ENCODE results near the gene CRYBB1. TPM values are rescaled to one million over a fixed set of nuclear protein-coding genes. Genes with fewer than 3 reads are reported as not detected.

Gene CRYBB1
- total and polyA plus RNA-seq, 2 donors (not counting 1 experiment from before 2014, with no cell fraction given) = 0.18 TPM; not detected in 1

DNA sequence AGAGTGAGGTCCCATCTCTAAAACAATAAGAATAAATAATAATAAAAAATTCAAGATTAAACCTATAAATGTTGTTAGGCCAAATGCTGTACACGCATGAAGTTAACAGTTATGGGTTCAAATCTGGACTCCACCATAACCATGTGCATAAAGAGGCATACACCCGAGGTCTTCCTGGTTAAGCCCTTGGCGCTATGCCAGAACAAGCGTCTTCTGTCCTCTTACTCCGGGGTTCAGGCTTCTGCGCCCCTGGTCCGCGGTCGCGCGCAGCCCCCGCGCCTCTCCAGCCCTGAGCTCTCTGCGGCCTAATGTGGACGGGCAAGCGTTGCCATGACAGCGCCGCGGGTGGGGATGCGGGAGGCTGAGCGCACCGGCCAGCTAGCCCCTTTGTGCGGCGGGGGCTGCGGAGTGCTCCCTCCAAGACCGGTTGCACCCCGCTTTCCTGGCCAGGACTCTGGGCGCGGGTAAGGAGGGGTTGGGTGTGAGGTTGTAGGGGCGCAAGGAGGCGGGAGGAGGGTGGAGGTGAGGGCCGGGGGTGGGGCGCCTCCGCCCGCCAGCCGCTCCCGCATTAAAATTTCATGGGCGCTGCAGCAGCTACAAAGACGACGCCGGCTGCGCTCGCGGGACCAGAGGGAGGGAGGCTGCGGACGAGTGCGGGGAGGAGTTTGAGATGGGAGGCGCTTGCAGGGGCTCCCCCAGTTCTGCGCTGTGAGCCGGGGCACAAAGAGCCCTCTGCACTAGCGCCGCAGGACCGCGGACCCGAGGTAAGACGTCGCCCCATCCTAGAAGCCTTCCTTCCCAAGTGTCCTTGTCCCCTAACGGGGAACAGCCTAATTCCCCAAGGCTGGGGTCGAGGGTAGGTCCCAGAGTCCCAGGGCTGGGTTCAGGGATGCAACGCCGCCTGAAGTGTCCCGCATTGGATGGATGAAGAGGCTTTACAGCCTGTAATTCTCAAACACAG is 39.3 kb upstream of the CRYBB1 start, which contains the start of gene MIAT:
MIAT (plus strand) TSS at position 698 of the 961 bp plus-strand sequence.
- peak; percentile 70 for DNase-seq
- POLR2A ChIA-PET = interaction anchor here (1.0 kb wide), 1 partner anchor 145 kb away, joined by 3 read pairs; the partner anchor contains the start of gene TFIP11
- H3K27me3 Mint-ChIP-seq = peaks cover 12% of the 10 kb centered on the region
- no peaks in the 10 kb centered on the region for H4K20me1 ChIP-seq (ENCODE audit: control insufficient read depth, insufficient read depth, low read length, poor library complexity, severe bottlenecking)
- peaks cover 20% of the 10 kb centered on the region for H3K4me1 Mint-ChIP-seq
- no peaks in the 10 kb centered on the region for H3K9me3 ChIP-seq (ENCODE audit: control extremely low read depth in 1 of 3, control insufficient read depth in 2 of 3, insufficient read depth in 1 of 3, low read length in 2 of 3)
- TF ChIP-seq, protein P1, sequence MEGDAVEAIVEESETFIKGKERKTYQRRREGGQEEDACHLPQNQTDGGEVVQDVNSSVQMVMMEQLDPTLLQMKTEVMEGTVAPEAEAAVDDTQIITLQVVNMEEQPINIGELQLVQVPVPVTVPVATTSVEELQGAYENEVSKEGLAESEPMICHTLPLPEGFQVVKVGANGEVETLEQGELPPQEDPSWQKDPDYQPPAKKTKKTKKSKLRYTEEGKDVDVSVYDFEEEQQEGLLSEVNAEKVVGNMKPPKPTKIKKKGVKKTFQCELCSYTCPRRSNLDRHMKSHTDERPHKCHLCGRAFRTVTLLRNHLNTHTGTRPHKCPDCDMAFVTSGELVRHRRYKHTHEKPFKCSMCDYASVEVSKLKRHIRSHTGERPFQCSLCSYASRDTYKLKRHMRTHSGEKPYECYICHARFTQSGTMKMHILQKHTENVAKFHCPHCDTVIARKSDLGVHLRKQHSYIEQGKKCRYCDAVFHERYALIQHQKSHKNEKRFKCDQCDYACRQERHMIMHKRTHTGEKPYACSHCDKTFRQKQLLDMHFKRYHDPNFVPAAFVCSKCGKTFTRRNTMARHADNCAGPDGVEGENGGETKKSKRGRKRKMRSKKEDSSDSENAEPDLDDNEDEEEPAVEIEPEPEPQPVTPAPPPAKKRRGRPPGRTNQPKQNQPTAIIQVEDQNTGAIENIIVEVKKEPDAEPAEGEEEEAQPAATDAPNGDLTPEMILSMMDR (IDR thresholded peaks at IDR 0.05) = no peak
- TF ChIP-seq EZH2 (IDR thresholded peaks at IDR 0.05; ENCODE audit: borderline replicate concordance, insufficient read depth, low read depth, low read length, poor library complexity, severe bottlenecking) = peak; percentile 52
- peak within 1 kb of the TSS; percentile 78 for H2AFZ ChIP-seq (ENCODE audit: insufficient read depth, low read depth, low read length, poor library complexity, severe bottlenecking)
- peak within 1 kb of the TSS; percentile 74 for H3K9ac ChIP-seq (ENCODE audit: low read length)
- H3K36me3 ChIP-seq (replicated peaks in 1 of 2; ENCODE audit: control extremely low read depth in 1 of 2, control insufficient read depth in 1 of 2, extremely low read depth in 1 of 2, insufficient read depth in 2 of 2, low read length in 1 of 2) = no peaks in the 10 kb centered on the region
- CTCF ChIA-PET = interaction anchor here (1.4 kb wide), 1 partner anchor 10 kb away, joined by 3 read pairs; no protein-coding TSS in a partner anchor
- H3K4me1 ChIP-seq (ENCODE audit: control insufficient read depth in 2 of 2, insufficient read depth in 2 of 2, low read length in 2 of 2) = peaks cover 26 to 29% of the 10 kb centered on the region in 2 donors
- H3K79me2 ChIP-seq (ENCODE audit: control insufficient read depth, insufficient read depth, low read length) = no peaks in the 10 kb centered on the region
- peaks cover 0 to 32% (median 14%) of the 10 kb centered on the region in 4 experiments for H3K27me3 ChIP-seq (replicated peaks in 1 of 4; ENCODE audit: control extremely low read depth in 1 of 4, control insufficient read depth in 3 of 4, insufficient read depth in 4 of 4, low read length in 3 of 4)
- H3K27ac ChIP-seq (ENCODE audit: low read length in 2 of 2) = no peak within 1 kb of the TSS
- no peaks in the 10 kb centered on the region for H3K9me3 Mint-ChIP-seq (ENCODE audit: insufficient read depth)
- 4% methylated on average over 56 of the region's 62 CpGs for WGBS (ENCODE audit: insufficient coverage)
- peak within 1 kb of the TSS; percentile 67 for H3K27ac Mint-ChIP-seq
- peak; percentile 69 for ATAC-seq (ENCODE audit: low read depth)
- H3K4me3 Mint-ChIP-seq = peak within 1 kb of the TSS; percentile 95
- peak within 1 kb of the TSS; percentile 28 to 72 (median 56) for H3K4me3 ChIP-seq (ENCODE audit: control extremely low read depth in 1 of 5, extremely low read depth in 1 of 5, insufficient read depth in 1 of 5, low read depth in 2 of 5, low read length in 4 of 5)
- H3K4me2 ChIP-seq (replicated peaks; ENCODE audit: low read depth, low read length, poor library complexity, severe bottlenecking) = peak within 1 kb of the TSS; percentile 87
- intact Hi-C loops (cut with micrococcal nuclease) = no loop called here
